HEK293T (cell line): ENCODE results near the gene BSCL2.

ENCODE experiments used
- ARNT ChIP-seq: fragments of 450-650 bp; IDR thresholded peaks from 2 replicates; pipeline ENCODE4 v1.6.1; 2017; ENCODE audit warnings: mild to moderate bottlenecking
- BHLHE40 ChIP-seq: fragments of 450-650 bp; IDR thresholded peaks from 2 replicates; pipeline ENCODE4 v1.6.1; 2016; ENCODE audit warnings: mild to moderate bottlenecking, moderate library complexity, borderline replicate concordance
- CTBP1 ChIP-seq: fragments of 450-650 bp; IDR thresholded peaks from 2 replicates; pipeline ENCODE4 v1.6.1; 2016; ENCODE audit warnings: borderline replicate concordance
- ELF4 ChIP-seq: fragments of 450-650 bp; IDR thresholded peaks from 2 replicates; pipeline ENCODE4 v1.6.1; 2017; ENCODE audit warnings: antibody characterized with exemption
- FOXA1 ChIP-seq: fragments of 450-650 bp; IDR thresholded peaks from 2 replicates; pipeline ENCODE4 v1.6.1; 2016; ENCODE audit warnings: mild to moderate bottlenecking
- FOXK2 ChIP-seq: fragments of 450-650 bp; IDR thresholded peaks from 2 replicates; pipeline ENCODE4 v1.6.1; 2016; ENCODE audit warnings: mild to moderate bottlenecking
- FOXM1 ChIP-seq: fragments of 450-650 bp; IDR thresholded peaks from 2 replicates; pipeline ENCODE4 v1.6.1; 2017; ENCODE audit warnings: mild to moderate bottlenecking, borderline replicate concordance
- L3MBTL2 ChIP-seq: fragments of 450-650 bp; conservative IDR thresholded peaks from 2 replicates; pipeline ENCODE4 v1.6.1; 2016; ENCODE audit warnings: mild to moderate bottlenecking
- LEF1 ChIP-seq: fragments of 450-650 bp; IDR thresholded peaks from 2 replicates; pipeline ENCODE4 v1.6.1; 2017; ENCODE audit warnings: mild to moderate bottlenecking, borderline replicate concordance
- NFRKB ChIP-seq: fragments of 450-650 bp; IDR thresholded peaks from 2 replicates; pipeline ENCODE4 v1.6.1; 2016; ENCODE audit warnings: mild to moderate bottlenecking, moderate library complexity
- SP1 ChIP-seq: fragments of 450-650 bp; IDR thresholded peaks from 2 replicates; pipeline ENCODE4 v1.6.1; 2017
- SUZ12 ChIP-seq: fragments of 450-650 bp; IDR thresholded peaks from 2 replicates; pipeline ENCODE4 v1.6.1; 2016; ENCODE audit warnings: mild to moderate bottlenecking
- TF ChIP-seq, protein P1 (sequence below): fragments of 450-650 bp; IDR thresholded peaks from 2 replicates; pipeline ENCODE4 v1.6.1; 2016

- TF ChIP-seq L3MBTL2 (no peak), SUZ12 (no peak), LEF1 (no peak), FOXK2 (no peak), SP1 (no peak), BHLHE40 (no peak), FOXM1 (no peak), ARNT (no peak), FOXA1 (no peak), ELF4 (no peak), CTBP1 (no peak), NFRKB (no peak)
- TF ChIP-seq, protein P1, sequence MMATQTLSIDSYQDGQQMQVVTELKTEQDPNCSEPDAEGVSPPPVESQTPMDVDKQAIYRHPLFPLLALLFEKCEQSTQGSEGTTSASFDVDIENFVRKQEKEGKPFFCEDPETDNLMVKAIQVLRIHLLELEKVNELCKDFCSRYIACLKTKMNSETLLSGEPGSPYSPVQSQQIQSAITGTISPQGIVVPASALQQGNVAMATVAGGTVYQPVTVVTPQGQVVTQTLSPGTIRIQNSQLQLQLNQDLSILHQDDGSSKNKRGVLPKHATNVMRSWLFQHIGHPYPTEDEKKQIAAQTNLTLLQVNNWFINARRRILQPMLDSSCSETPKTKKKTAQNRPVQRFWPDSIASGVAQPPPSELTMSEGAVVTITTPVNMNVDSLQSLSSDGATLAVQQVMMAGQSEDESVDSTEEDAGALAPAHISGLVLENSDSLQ, result no peak
Observed at GRCh38 chr11:62689421-62690183, 17.6 kb downstream of the BSCL2 start, which contains the start of gene LRRN4CL.
